Esophagus muscularis mucosa (tissue), 4 donors: ENCODE measurements around the gene IGFBP4. TPM values are rescaled to one million over a fixed set of nuclear protein-coding genes. Genes with fewer than 3 reads are reported as not detected.

Experiments
- DNase-seq: peaks from one replicate; pipeline ENCODE4 v3.0.0-alpha.2; 2017; ENCODE audit errors: extremely low spot score
- H3K27ac ChIP-seq, 4 donors: fragments of 200-600 bp; sonication (generic); replicated peaks in 1 of 4; 1 replicate in 3 of 4; 2 replicates in 1 of 4; pipeline ENCODE4 v1.5.1; 2016 to 2019; ENCODE audit warnings: mild to moderate bottlenecking in 1 of 4
- H3K27me3 ChIP-seq, 4 donors: fragments of 200-600 bp; sonication (generic); one replicate each; pipeline versions ENCODE4 v1.5.1 to v1.6.0; 2016 to 2019
- H3K36me3 ChIP-seq, 4 donors: fragments of 200-600 bp; sonication (generic); one replicate each; pipeline ENCODE4 v1.5.1; 2016 to 2019
- H3K4me1 ChIP-seq, 4 donors: fragments of 200-600 bp; sonication (generic); one replicate each; pipeline ENCODE4 v1.5.1; 2016 to 2019
- H3K4me3 ChIP-seq, 4 donors: fragments of 200-600 bp; sonication (generic); 1 replicate in 2 of 4; 2 replicates in 2 of 4; pipeline ENCODE4 v1.5.1; 2016 to 2019; ENCODE audit warnings: mild to moderate bottlenecking in 4 of 4, moderate library complexity in 1 of 4
- H3K9me3 ChIP-seq, 4 donors: fragments of 200-600 bp; sonication (generic); 1 replicate in 3 of 4; 2 replicates in 1 of 4; pipeline ENCODE4 v1.5.1; 2016 to 2019
- EP300 ChIP-seq: sonication (generic); formaldehyde crosslinking; IDR thresholded peaks from one replicate; pipeline ENCODE4 v1.6.1; 2017; ENCODE audit warnings: antibody characterized with exemption
- POLR2A ChIP-seq: fragments of 450-650 bp; IDR thresholded peaks from one replicate; pipeline ENCODE4 v1.6.1; 2017; ENCODE audit warnings: antibody characterized with exemption, moderate library complexity, mild to moderate bottlenecking, low read depth
- POLR2AphosphoS5 ChIP-seq, 2 donors: sonication (generic); formaldehyde crosslinking; IDR thresholded peaks; one replicate each; pipeline ENCODE4 v1.6.1; 2017; ENCODE audit warnings: antibody characterized with exemption in 2 of 2
- WGBS: methylation state at CpG from one replicate; pipeline ENCODE4 v1.1.5; 2018; 5-methylcytosine and 5-hydroxymethylcytosine counted together
- intact Hi-C: fragments of 100-400 bp; cut with DNase I; formaldehyde crosslinking; loops from one replicate; pipeline ENCODE4 v1.15.1; 2023
- total RNA-seq, 4 donors: library from RNA; depleted of rRNA; stranded (reverse); fragments of >200 nt; gene quantifications; one replicate each; pipeline versions ENCODE4 v1.1.0 to v1.2.1, GENCODE V29; 2016
- TF ChIP-seq, protein P1 (sequence below), 3 experiments: fragments of 200-600 bp in 2 of 3; fragments of 450-650 bp in 1 of 3; sonication (generic) in 2 of 3; IDR thresholded peaks; one replicate each; pipeline ENCODE4 v1.5.1; 2017 to 2019; ENCODE audit warnings: antibody characterized with exemption in 3 of 3, mild to moderate bottlenecking in 2 of 3, moderate library complexity in 1 of 3

Gene IGFBP4
- total RNA-seq, 4 donors from 2014 or later: 258 to 444 (median 268) TPM

- H3K27me3 ChIP-seq: no peaks in the 10 kb centered on the region
- intact Hi-C loops: loop anchor here (5.0 kb wide), 1 partner anchor 41 kb away; no protein-coding TSS in a partner anchor
- 86% methylated on average over 12 of the region's 12 CpGs for WGBS
- H3K9me3 ChIP-seq: no peaks in the 10 kb centered on the region
- no peak overlapping the region for H3K4me3 ChIP-seq
- H3K27ac ChIP-seq: peak overlapping the region; percentile 62 to 80 (median 66)
- peaks cover 8 to 56% (median 48%) of the 10 kb centered on the region in 4 donors for H3K4me1 ChIP-seq
- TF ChIP-seq EP300 (no peak), POLR2A (no peak), POLR2AphosphoS5 (IDR thresholded peaks at IDR 0.05) (no peak)
- TF ChIP-seq, protein P1, sequence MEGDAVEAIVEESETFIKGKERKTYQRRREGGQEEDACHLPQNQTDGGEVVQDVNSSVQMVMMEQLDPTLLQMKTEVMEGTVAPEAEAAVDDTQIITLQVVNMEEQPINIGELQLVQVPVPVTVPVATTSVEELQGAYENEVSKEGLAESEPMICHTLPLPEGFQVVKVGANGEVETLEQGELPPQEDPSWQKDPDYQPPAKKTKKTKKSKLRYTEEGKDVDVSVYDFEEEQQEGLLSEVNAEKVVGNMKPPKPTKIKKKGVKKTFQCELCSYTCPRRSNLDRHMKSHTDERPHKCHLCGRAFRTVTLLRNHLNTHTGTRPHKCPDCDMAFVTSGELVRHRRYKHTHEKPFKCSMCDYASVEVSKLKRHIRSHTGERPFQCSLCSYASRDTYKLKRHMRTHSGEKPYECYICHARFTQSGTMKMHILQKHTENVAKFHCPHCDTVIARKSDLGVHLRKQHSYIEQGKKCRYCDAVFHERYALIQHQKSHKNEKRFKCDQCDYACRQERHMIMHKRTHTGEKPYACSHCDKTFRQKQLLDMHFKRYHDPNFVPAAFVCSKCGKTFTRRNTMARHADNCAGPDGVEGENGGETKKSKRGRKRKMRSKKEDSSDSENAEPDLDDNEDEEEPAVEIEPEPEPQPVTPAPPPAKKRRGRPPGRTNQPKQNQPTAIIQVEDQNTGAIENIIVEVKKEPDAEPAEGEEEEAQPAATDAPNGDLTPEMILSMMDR (IDR thresholded peaks at IDR 0.05): no peak
- no peak for DNase-seq
- no peaks in the 10 kb centered on the region for H3K36me3 ChIP-seq
These were observed 43.5 kb downstream of the IGFBP4 start for GRCh38 chr17:40486522-40487370.

DNA sequence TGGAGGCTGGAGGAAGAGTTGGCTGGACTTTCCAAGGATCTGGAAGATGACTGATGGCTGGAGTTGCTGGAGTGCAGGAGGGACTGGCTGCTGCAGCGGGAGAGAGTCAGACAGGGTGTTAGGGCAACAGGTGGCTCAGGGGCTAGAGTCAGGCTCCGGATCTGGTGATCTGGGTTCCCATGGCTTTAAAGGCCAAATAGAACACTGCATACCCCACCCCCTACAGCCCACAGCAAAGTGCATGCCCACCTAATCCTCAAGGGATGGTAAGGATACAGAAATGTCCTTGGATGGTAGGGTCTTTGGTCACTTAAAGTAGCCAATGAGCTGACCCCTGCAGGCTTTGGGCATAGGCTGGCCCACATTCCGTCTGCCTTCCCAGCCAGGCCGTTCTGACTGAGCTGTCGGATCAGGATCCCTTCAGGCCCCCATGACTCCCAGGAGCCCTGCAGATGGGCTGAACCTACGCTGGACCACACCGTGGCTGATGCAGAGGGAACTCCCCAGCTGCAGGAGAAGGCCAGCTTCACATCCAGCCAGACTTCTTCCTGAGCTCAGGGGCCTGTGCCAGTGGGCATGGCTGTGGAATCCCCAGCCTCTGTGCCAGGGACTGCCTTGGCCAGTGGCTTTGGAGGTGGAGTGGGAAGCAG, 44.2 kb downstream of the IGFBP4 start:
- TF ChIP-seq, protein P1 (IDR thresholded peaks at IDR 0.05): no peak
- TF ChIP-seq POLR2AphosphoS5 (IDR thresholded peaks at IDR 0.05) (no peak), EP300 (no peak), POLR2A (no peak)
- no peak overlapping the region for H3K4me3 ChIP-seq
- H3K4me1 ChIP-seq: peaks cover 8 to 57% (median 48%) of the 10 kb centered on the region in 4 donors
- 65% methylated on average over 5 of the region's 7 CpGs for WGBS
- H3K27me3 ChIP-seq: no peaks in the 10 kb centered on the region
- no peak for DNase-seq
- no peaks in the 10 kb centered on the region for H3K9me3 ChIP-seq
- intact Hi-C loops: loop anchor here (5.0 kb wide), 1 partner anchor 40 kb away; no protein-coding TSS in a partner anchor
- peak overlapping the region in 2 of 4 donors; percentile 40 to 80 for H3K27ac ChIP-seq
- no peaks in the 10 kb centered on the region for H3K36me3 ChIP-seq

- H3K4me3 ChIP-seq: no peak overlapping the region
- peak overlapping the region; percentile 55 to 73 (median 62) for H3K27ac ChIP-seq
- no peaks in the 10 kb centered on the region for H3K36me3 ChIP-seq
- H3K27me3 ChIP-seq: no peaks in the 10 kb centered on the region
- no peak for DNase-seq
- 62% methylated on average over 2 of the region's 5 CpGs for WGBS
- H3K4me1 ChIP-seq: peaks cover 8 to 57% (median 47%) of the 10 kb centered on the region in 4 donors
- TF ChIP-seq, protein P1 (IDR thresholded peaks at IDR 0.05): no peak
- TF ChIP-seq EP300 (no peak), POLR2A (no peak), POLR2AphosphoS5 (IDR thresholded peaks at IDR 0.05) (peak; percentile 61 to 83)
- intact Hi-C loops: no loop called here
- H3K9me3 ChIP-seq: no peaks in the 10 kb centered on the region
These were observed 47.1 kb downstream of the IGFBP4 start for GRCh38 chr17:40490289-40490853.

- WGBS: 81% methylated on average over 2 of the region's 2 CpGs
These were observed 47.7 kb downstream of the IGFBP4 start for GRCh38 chr17:40490982-40491381.

More at GRCh38 chr17:40490982-40491381, 47.7 kb downstream of the IGFBP4 start:
- H3K9me3 ChIP-seq: no peaks in the 10 kb centered on the region
- no peak overlapping the region for H3K4me3 ChIP-seq
- no peaks in the 10 kb centered on the region for H3K36me3 ChIP-seq
- peaks cover 8 to 54% (median 41%) of the 10 kb centered on the region in 4 donors for H3K4me1 ChIP-seq
- H3K27me3 ChIP-seq: no peaks in the 10 kb centered on the region
- intact Hi-C loops: no loop called here
- no peak for DNase-seq
- peak overlapping the region; percentile 52 to 73 (median 62) for H3K27ac ChIP-seq
- TF ChIP-seq, protein P1 (IDR thresholded peaks at IDR 0.05): no peak
- TF ChIP-seq POLR2A (no peak), POLR2AphosphoS5 (IDR thresholded peaks at IDR 0.05) (no peak), EP300 (no peak)
